Subcutaneous adipose tissue (tissue), 4 donors: ENCODE data around the gene CYB561D1. TPM values are rescaled to one million over a fixed set of nuclear protein-coding genes. Genes with fewer than 3 reads are reported as not detected.

Source experiments
- CTCF ChIP-seq: fragments of 450-650 bp; IDR thresholded peaks from one replicate; pipeline ENCODE4 v1.5.1; 2016; ENCODE audit warnings: low read depth, mild to moderate bottlenecking, control low read depth, antibody characterized with exemption, moderate library complexity
- total RNA-seq, 4 donors: library from RNA; depleted of rRNA; stranded (reverse); fragments of >200 nt; gene quantifications; one replicate each; pipeline ENCODE4 v1.1.0, GENCODE V29; 2016

CYB561D1 gene
- total RNA-seq, 4 donors from 2014 or later, result 4.0 to 6.6 (median 5.5) TPM

- no peak for TF ChIP-seq CTCF
Measured at GRCh38 chr1:109490029-109490933, 3.6 kb upstream of the CYB561D1 start.

- no peak for TF ChIP-seq CTCF
Measured at GRCh38 chr1:109490934-109491302, 3.0 kb upstream of the CYB561D1 start.

- TF ChIP-seq CTCF, result no peak
Measured at GRCh38 chr1:109491372-109491771, 2.5 kb upstream of the CYB561D1 start.

- TF ChIP-seq CTCF, result no peak
Measured at GRCh38 chr1:109492779-109493178, 1.1 kb upstream of the CYB561D1 start.

- TF ChIP-seq CTCF, result no peak
Measured at GRCh38 chr1:109493227-109493626, 667 bp upstream of the CYB561D1 start.

GRCh38 chr1:109495738-109496137 lies 1.8 kb downstream of the CYB561D1 start:
- no peak for TF ChIP-seq CTCF

- no peak for TF ChIP-seq CTCF
Measured at GRCh38 chr1:109497449-109498160, 3.7 kb downstream of the CYB561D1 start.
